Measurements from ENCODE around the gene SPRY1. TPM values are rescaled to one million over a fixed set of nuclear protein-coding genes. Genes with fewer than 3 reads are reported as not detected.

The SPRY1 gene
- total RNA-seq, 4 donors from 2014 or later, result 34.8 to 198 (median 170) TPM

DNA sequence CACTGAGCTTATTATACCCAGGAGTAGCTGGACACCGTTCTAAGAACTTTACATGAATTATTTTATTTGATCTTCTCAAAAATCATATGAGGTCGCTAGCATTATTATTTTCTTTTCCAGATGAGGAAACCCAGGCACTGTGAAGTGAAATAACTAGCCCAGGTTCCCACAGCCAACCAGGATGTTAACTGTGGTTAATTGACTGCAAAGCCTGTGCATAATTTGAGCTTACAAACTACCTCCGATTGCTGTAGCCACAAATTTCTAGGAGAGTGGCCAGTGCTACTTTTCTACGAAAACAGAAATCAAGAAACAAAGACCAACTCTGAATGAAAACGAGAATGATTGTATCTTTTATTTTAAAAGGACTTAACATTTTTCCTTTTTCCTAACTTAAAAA is 27.2 kb downstream of the SPRY1 start:
- Histone ChIP-seq H3K27ac (no peak overlapping the region), H3K9me3 (no peaks in the 10 kb centered on the region), H3K4me1 (peaks cover 0 to 4% of the 10 kb centered on the region in 2 donors), H3K27me3 (no peaks in the 10 kb centered on the region), H3K36me3 (no peaks in the 10 kb centered on the region), H3K4me3 (no peak overlapping the region)
- intact Hi-C loops (cut with DNase I; ENCODE audit: low total_unique reads), result no loop called here
- no peak for DNase-seq
- no peak for TF ChIP-seq POLR2A (IDR thresholded peaks at IDR 0.05)
- TF ChIP-seq, protein P1, sequence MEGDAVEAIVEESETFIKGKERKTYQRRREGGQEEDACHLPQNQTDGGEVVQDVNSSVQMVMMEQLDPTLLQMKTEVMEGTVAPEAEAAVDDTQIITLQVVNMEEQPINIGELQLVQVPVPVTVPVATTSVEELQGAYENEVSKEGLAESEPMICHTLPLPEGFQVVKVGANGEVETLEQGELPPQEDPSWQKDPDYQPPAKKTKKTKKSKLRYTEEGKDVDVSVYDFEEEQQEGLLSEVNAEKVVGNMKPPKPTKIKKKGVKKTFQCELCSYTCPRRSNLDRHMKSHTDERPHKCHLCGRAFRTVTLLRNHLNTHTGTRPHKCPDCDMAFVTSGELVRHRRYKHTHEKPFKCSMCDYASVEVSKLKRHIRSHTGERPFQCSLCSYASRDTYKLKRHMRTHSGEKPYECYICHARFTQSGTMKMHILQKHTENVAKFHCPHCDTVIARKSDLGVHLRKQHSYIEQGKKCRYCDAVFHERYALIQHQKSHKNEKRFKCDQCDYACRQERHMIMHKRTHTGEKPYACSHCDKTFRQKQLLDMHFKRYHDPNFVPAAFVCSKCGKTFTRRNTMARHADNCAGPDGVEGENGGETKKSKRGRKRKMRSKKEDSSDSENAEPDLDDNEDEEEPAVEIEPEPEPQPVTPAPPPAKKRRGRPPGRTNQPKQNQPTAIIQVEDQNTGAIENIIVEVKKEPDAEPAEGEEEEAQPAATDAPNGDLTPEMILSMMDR (IDR thresholded peaks at IDR 0.05), result no peak

DNA sequence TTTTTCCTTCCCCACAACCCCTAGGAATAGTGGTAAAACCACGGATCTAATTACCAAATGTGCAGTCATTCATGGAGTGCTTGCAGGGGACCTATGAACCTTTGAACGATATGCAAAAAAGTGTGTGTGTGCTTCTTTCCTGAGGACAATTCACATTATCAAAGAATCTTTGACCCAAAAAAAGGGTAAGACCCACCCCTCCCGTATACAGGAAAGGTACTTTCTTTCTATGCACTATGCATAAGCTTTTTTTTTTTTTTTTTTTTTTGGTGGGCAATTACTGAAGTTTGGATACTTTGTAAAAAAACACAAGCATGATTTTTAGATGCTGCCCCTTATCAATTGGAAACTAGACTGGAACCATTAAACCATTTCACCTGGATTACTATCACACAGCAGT is 31.4 kb downstream of the SPRY1 start:
- intact Hi-C loops (cut with DNase I; ENCODE audit: low total_unique reads), result no loop called here
- no peaks in the 10 kb centered on the region for H3K4me1 ChIP-seq
- no peaks in the 10 kb centered on the region for H3K27me3 ChIP-seq
- no peaks in the 10 kb centered on the region for H3K36me3 ChIP-seq
- no peaks in the 10 kb centered on the region for H3K9me3 ChIP-seq
- TF ChIP-seq, protein P1 (IDR thresholded peaks at IDR 0.05), result no peak
- TF ChIP-seq POLR2A (IDR thresholded peaks at IDR 0.05), result no peak
- no peak overlapping the region for H3K4me3 ChIP-seq
- no peak for DNase-seq
- no peak overlapping the region for H3K27ac ChIP-seq

DNA sequence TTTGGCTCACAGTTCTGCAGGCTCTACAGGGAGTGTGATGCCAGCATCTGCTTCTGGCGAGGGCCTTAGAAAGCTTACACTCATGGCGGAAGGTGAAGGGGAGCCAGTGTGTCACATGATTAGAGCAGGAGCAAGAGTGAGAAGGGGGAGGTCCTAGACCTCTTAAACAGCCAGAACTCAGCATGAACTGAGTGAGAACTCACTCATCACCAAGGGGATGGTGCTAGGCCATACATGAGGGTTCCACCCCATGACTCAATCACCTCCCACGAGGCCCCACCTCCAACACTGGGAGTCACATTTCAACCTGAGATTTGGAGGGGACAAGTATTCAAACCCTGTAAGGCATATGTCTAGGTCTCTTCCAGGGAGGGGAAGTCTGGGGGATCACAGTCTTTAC is 33.4 kb downstream of the SPRY1 start:
- intact Hi-C loops (cut with DNase I; ENCODE audit: low total_unique reads), result no loop called here
- Histone ChIP-seq H3K27ac (no peak overlapping the region), H3K9me3 (no peaks in the 10 kb centered on the region), H3K4me1 (no peaks in the 10 kb centered on the region), H3K27me3 (no peaks in the 10 kb centered on the region), H3K36me3 (no peaks in the 10 kb centered on the region), H3K4me3 (no peak overlapping the region)
- no peak for DNase-seq
- no peak for TF ChIP-seq POLR2A (IDR thresholded peaks at IDR 0.05)
- TF ChIP-seq, protein P1 (IDR thresholded peaks at IDR 0.05), result no peak

DNA sequence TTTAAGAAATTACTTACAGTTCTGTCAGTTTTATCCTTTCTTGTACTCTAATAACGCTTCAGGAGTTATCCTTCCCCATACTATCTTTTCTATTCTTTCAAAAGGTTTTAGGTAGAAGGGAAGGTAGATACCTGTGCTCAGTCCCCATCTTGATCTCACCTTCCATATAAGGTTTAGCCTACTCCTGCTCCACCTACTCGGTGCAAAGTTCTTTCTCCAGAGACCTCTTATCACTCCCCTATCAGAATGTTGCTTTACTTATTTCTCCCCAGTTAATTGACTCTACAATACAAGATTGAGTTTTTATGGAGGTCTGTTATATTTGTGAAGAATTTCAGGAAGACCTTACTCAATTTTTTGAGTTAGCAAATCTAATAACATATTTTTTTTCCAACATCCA is 33.9 kb downstream of the SPRY1 start:
- no peak overlapping the region for H3K4me3 ChIP-seq
- no peaks in the 10 kb centered on the region for H3K9me3 ChIP-seq
- no peaks in the 10 kb centered on the region for H3K27me3 ChIP-seq
- intact Hi-C loops (cut with DNase I; ENCODE audit: low total_unique reads), result no loop called here
- TF ChIP-seq, protein P1 (IDR thresholded peaks at IDR 0.05), result no peak
- no peak for TF ChIP-seq POLR2A (IDR thresholded peaks at IDR 0.05)
- H3K36me3 ChIP-seq, result no peaks in the 10 kb centered on the region
- no peak overlapping the region for H3K27ac ChIP-seq
- no peaks in the 10 kb centered on the region for H3K4me1 ChIP-seq
- DNase-seq, result no peak

DNA sequence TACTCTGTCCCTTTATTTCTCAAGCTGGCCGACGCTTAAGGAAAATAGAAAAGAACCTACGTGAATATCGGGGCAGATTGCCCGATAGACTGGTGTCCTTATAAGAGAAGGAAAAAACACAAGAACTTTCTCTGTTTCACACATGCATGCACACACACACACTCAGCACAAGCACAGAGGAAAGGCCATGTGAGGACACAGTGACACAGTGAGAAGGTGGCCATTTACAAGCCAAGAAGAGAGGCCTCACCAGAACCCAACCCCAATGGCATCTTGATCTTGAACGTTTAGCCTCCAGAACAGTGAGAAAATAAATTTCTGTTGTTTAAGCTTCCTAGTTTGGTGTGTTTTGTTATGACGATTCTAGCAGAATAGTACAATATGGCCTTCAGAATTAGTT is 37.0 kb downstream of the SPRY1 start:
- H3K4me3 ChIP-seq, result no peak overlapping the region
- no peak for DNase-seq
- H3K27me3 ChIP-seq, result no peaks in the 10 kb centered on the region
- H3K27ac ChIP-seq, result no peak overlapping the region
- H3K36me3 ChIP-seq, result no peaks in the 10 kb centered on the region
- intact Hi-C loops (cut with DNase I; ENCODE audit: low total_unique reads), result no loop called here
- no peaks in the 10 kb centered on the region for H3K9me3 ChIP-seq
- H3K4me1 ChIP-seq, result no peaks in the 10 kb centered on the region
- no peak for TF ChIP-seq POLR2A (IDR thresholded peaks at IDR 0.05)
- TF ChIP-seq, protein P1 (IDR thresholded peaks at IDR 0.05), result no peak

Measured in uterus (tissue), 4 donors.